PC-3 (cell line): ENCODE measurements around the gene EFNB3. TPM values are rescaled to one million over a fixed set of nuclear protein-coding genes. Genes with fewer than 3 reads are reported as not detected.

Experiments used
- ATAC-seq: fragments of 200-7000 bp; cut with Tn5 transposase; 2 replicates; pipeline ENCODE4 v1.9.1; 2020; ENCODE audit warnings: mild to moderate bottlenecking, moderate library complexity
- BruUV-seq: library from RNA; stranded (reverse); fragments of 400-500 nt; replicated peaks from 2 replicates; lab custom pipeline; 2021; lab: Mats Ljungman, UMichigan
- CTCF ChIA-PET: fragments of 300-600 bp; sonication (Branson Sonifier 250); formaldehyde crosslinking; loops from one replicate; lab custom pipeline; 2022; ENCODE audit warnings: antibody characterized with exemption; lab: Charles Lee
- POLR2A ChIA-PET: fragments of 300-600 bp; sonication (Branson Sonifier 250); formaldehyde crosslinking; loops from one replicate; lab custom pipeline; 2022; ENCODE audit warnings: antibody characterized with exemption; ENCODE audit not compliant: unreplicated experiment; lab: Charles Lee
- DNase-seq: peaks from one replicate; pipeline ENCODE4 v3.0.0-alpha.2; 2015
- H2AFZ ChIP-seq: fragments of 300-600 bp; sonication (generic); 2 replicates; pipeline ENCODE4 v1.6.0; 2016; ENCODE audit warnings: antibody characterized with exemption, low read length
- H3F3A ChIP-seq: fragments of 300-600 bp; sonication (generic); one replicate; pipeline ENCODE4 v1.6.0; 2017; ENCODE audit warnings: antibody characterized with exemption, low read length, control low read depth, mild to moderate bottlenecking; ENCODE audit not compliant: unreplicated experiment
- H3K27ac ChIP-seq: fragments of 300-600 bp; sonication (generic); 2 replicates; pipeline ENCODE4 v1.5.1; 2016; ENCODE audit warnings: mild to moderate bottlenecking, low read length
- H3K27me3 ChIP-seq: fragments of 300-600 bp; sonication (generic); 2 replicates; pipeline ENCODE4 v1.6.1; 2016; ENCODE audit warnings: low read length, mixed read lengths
- H3K36me3 ChIP-seq: fragments of 300-600 bp; sonication (generic); 2 replicates; pipeline ENCODE4 v1.6.1; 2016; ENCODE audit warnings: low read depth, mixed run types, low read length, mixed read lengths
- H3K4me1 ChIP-seq: fragments of 300-600 bp; sonication (generic); 2 replicates; pipeline ENCODE4 v1.5.1; 2016; ENCODE audit warnings: low read length; ENCODE audit not compliant: insufficient read depth
- H3K4me2 ChIP-seq: fragments of 300-600 bp; sonication (generic); 2 replicates; pipeline ENCODE4 v1.6.0; 2016; ENCODE audit warnings: low read length
- H3K4me3 ChIP-seq: fragments of 300-600 bp; sonication (generic); 2 replicates; pipeline ENCODE4 v1.5.1; 2016; ENCODE audit warnings: mild to moderate bottlenecking, low read length, mixed read lengths
- H3K79me2 ChIP-seq: fragments of 300-600 bp; sonication (generic); 2 replicates; pipeline ENCODE4 v1.6.1; 2017; ENCODE audit warnings: low read length, mixed read lengths
- H3K9ac ChIP-seq: fragments of 300-600 bp; sonication (generic); 2 replicates; pipeline ENCODE4 v1.6.0; 2016; ENCODE audit warnings: mild to moderate bottlenecking, low read length
- H3K9me2 ChIP-seq: fragments of 300-600 bp; sonication (generic); replicated peaks from 2 replicates; pipeline ENCODE4 v1.6.1; 2016; ENCODE audit warnings: mixed run types, low read length, mixed read lengths
- H3K9me3 ChIP-seq: fragments of 300-600 bp; sonication (generic); 2 replicates; pipeline ENCODE4 v1.6.1; 2016; ENCODE audit warnings: low read length, mixed read lengths
- H4K20me1 ChIP-seq: fragments of 300-600 bp; sonication (generic); 2 replicates; pipeline ENCODE4 v1.6.1; 2016; ENCODE audit warnings: low read length, mixed read lengths
- CTCF ChIP-seq: fragments of 300-600 bp; sonication (generic); conservative IDR thresholded peaks from 2 replicates; pipeline ENCODE4 v1.5.1; 2017; ENCODE audit warnings: antibody characterized with exemption, low read depth, mild to moderate bottlenecking, low read length
- EZH2 ChIP-seq: fragments of 300-600 bp; sonication (generic); IDR thresholded peaks from one replicate; pipeline ENCODE4 v1.6.1; 2017; ENCODE audit warnings: antibody characterized with exemption, mild to moderate bottlenecking, low read length; ENCODE audit not compliant: unreplicated experiment
- EZH2phosphoT487 ChIP-seq: fragments of 300-600 bp; sonication (generic); IDR thresholded peaks from 2 replicates; pipeline ENCODE4 v1.6.1; 2018; ENCODE audit warnings: mild to moderate bottlenecking, antibody characterized with exemption, low read length, borderline replicate concordance
- intact Hi-C: fragments of 100-400 bp; cut with micrococcal nuclease; formaldehyde crosslinking; loops from 2 replicates; pipeline ENCODE4 v1.9.0; 2023
- total RNA-seq: library from RNA; depleted of rRNA; stranded (reverse); fragments of >200 nt; gene quantifications from 2 replicates; pipeline ENCODE4 v1.2.3, GENCODE V29; 2014

Gene EFNB3
- total RNA-seq, 1 experiment from 2014 or later = 4.9 TPM

- POLR2A ChIA-PET = no interaction called here
- intact Hi-C loops = no loop called here
- BruUV-seq = no TSS peak
Measured at GRCh38 chr17:7737601-7738000, 32.6 kb downstream of the EFNB3 start.

GRCh38 chr17:7739746-7740145 lies 34.7 kb downstream of the EFNB3 start:
- H3K9ac ChIP-seq = no peak overlapping the region
- no peaks in the 10 kb centered on the region for H3K9me2 ChIP-seq
- no peaks in the 10 kb centered on the region for H4K20me1 ChIP-seq
- DNase-seq = no peak
- 0 out of 2 replicates have a peak, but pooled peaks cover 3% of the 10 kb centered on the region for H3K4me1 ChIP-seq
- no peak overlapping the region for H3K4me3 ChIP-seq
- TF ChIP-seq EZH2 = no peak
- TF ChIP-seq EZH2phosphoT487 = no peak
- no peak for TF ChIP-seq CTCF
- H3K27ac ChIP-seq = no peak overlapping the region
- BruUV-seq = no TSS peak
- no peaks in the 10 kb centered on the region for H3K9me3 ChIP-seq
- CTCF ChIA-PET = interaction anchor here (0.7 kb wide), 1 partner anchor 44 kb away, joined by 3 read pairs; no protein-coding TSS in a partner anchor
- no peaks in the 10 kb centered on the region for H3F3A ChIP-seq
- no peaks in the 10 kb centered on the region for H3K27me3 ChIP-seq
- H2AFZ ChIP-seq = no peak overlapping the region
- no peak for ATAC-seq
- no peaks in the 10 kb centered on the region for H3K79me2 ChIP-seq
- POLR2A ChIA-PET = no interaction called here
- intact Hi-C loops = loop anchor here (5.0 kb wide), 1 partner anchor 103 kb away; no protein-coding TSS in a partner anchor
- no peaks in the 10 kb centered on the region for H3K36me3 ChIP-seq
- no peak overlapping the region for H3K4me2 ChIP-seq

More at GRCh38 chr17:7737601-7738000, 32.6 kb downstream of the EFNB3 start:
- Histone ChIP-seq H3F3A (no peaks in the 10 kb centered on the region), H3K36me3 (no peaks in the 10 kb centered on the region), H3K4me3 (no peak overlapping the region), H3K27ac (no peak overlapping the region), H3K4me2 (no peak overlapping the region), H3K9me3 (no peaks in the 10 kb centered on the region), H3K27me3 (no peaks in the 10 kb centered on the region), H3K4me1 (no peaks in the 10 kb centered on the region), H4K20me1 (no peaks in the 10 kb centered on the region), H3K9me2 (no peaks in the 10 kb centered on the region), H3K9ac (no peak overlapping the region), H3K79me2 (no peaks in the 10 kb centered on the region), H2AFZ (no peak overlapping the region)
- no peak for DNase-seq
- no peak for TF ChIP-seq EZH2
- no peak for TF ChIP-seq CTCF
- no peak for TF ChIP-seq EZH2phosphoT487
- no peak for ATAC-seq
- CTCF ChIA-PET = no interaction called here

- ChIA-PET POLR2A (no interaction called here), CTCF (no interaction called here)
- intact Hi-C loops = loop anchor here (5.0 kb wide), 1 partner anchor 102 kb away; no protein-coding TSS in a partner anchor
- peak overlapping the region; percentile 22; the same call in 1 of the 2 replicates for H3K4me2 ChIP-seq
- H3K36me3 ChIP-seq = no peaks in the 10 kb centered on the region
- ATAC-seq (no peak), DNase-seq (no peak)
- no peak for TF ChIP-seq CTCF
- TF ChIP-seq EZH2phosphoT487 = no peak
- TF ChIP-seq EZH2 = no peak
- no peaks in the 10 kb centered on the region for H3K27me3 ChIP-seq
- H4K20me1 ChIP-seq = no peaks in the 10 kb centered on the region
- H3K79me2 ChIP-seq = no peaks in the 10 kb centered on the region
- H3K4me1 ChIP-seq = peaks cover 5% of the 10 kb centered on the region; the same call in 1 of the 2 replicates
- H3K4me3 ChIP-seq = no peak overlapping the region
- H3K9ac ChIP-seq = no peak overlapping the region
- H2AFZ ChIP-seq = no peak overlapping the region
- no peaks in the 10 kb centered on the region for H3K9me2 ChIP-seq
- H3K9me3 ChIP-seq = no peaks in the 10 kb centered on the region
- no TSS peak for BruUV-seq
- no peaks in the 10 kb centered on the region for H3F3A ChIP-seq
- H3K27ac ChIP-seq = no peak overlapping the region
Measured at GRCh38 chr17:7740481-7741001, 35.5 kb downstream of the EFNB3 start.
